Sciatic nerve (tissue), 2 donors: ENCODE data around the gene AREL1. TPM values are rescaled to one million over a fixed set of nuclear protein-coding genes. Genes with fewer than 3 reads are reported as not detected.
"Not testable (repeated sequence)": the region's sequence is repeated elsewhere in the genome, so short reads cannot be mapped to it uniquely, and the experiment has no call there.

Experiments
- ATAC-seq: fragments of 200-7000 bp; cut with Tn5 transposase; one replicate; pipeline ENCODE4 v1.9.1; 2020; ENCODE audit warnings: mild to moderate bottlenecking, moderate library complexity
- DNase-seq: peaks from one replicate; pipeline ENCODE4 v3.0.0-alpha.2; 2020; ENCODE audit warnings: low spot score
- intact Hi-C: fragments of 100-400 bp; cut with DNase I; formaldehyde crosslinking; loops from one replicate; pipeline ENCODE4 v1.14.2; 2022
- total RNA-seq: library from RNA; stranded (reverse); fragmentation: NEBNext Ultra II Directional; extraction: Animal tissue kit (Norgen Biotek cat#: 25700); gene quantifications from one replicate; pipeline ENCODE4 v1.2.1, GENCODE V29; 2021
- donor health status: DM: no; HTN: no; CAD: no.
- donor health status: DM: no; HTN: no; CAD: no.

Gene AREL1
- total RNA-seq = 26.7 TPM

GRCh38 chr14:74712499-74713394 is at the start of gene AREL1, which contains the start of gene FCF1:
AREL1 (minus strand) TSS chr14:74713080; CDS start chr14:74685615, 27,465 bp downstream.
FCF1 (plus strand) TSS chr14:74713144; CDS start chr14:74713198, 54 bp downstream.
- DNase-seq = peak; percentile 86
- peak; percentile 99 for ATAC-seq
- intact Hi-C loops = no loop called here

- DNase-seq, intact Hi-C loops, ATAC-seq: not testable (repeated sequence)
These were observed 45.6 kb upstream of the AREL1 start for GRCh38 chr14:74758505-74758904.

GRCh38 chr14:74756326-74756725 is 43.4 kb upstream of the AREL1 start:
- no peak for ATAC-seq
- intact Hi-C loops = no loop called here
- no peak for DNase-seq

- no peak for DNase-seq
- intact Hi-C loops = no loop called here
- ATAC-seq = no peak
These were observed 42.0 kb upstream of the AREL1 start for GRCh38 chr14:74754899-74755298.

GRCh38 chr14:74754157-74754556 is 41.3 kb upstream of the AREL1 start:
- DNase-seq (no peak), ATAC-seq (no peak)
- intact Hi-C loops = no loop called here

- intact Hi-C loops = no loop called here
- no peak for DNase-seq
- no peak for ATAC-seq
These were observed 34.4 kb upstream of the AREL1 start for GRCh38 chr14:74747237-74747636.

GRCh38 chr14:74739293-74740030 is 26.6 kb upstream of the AREL1 start:
- intact Hi-C loops = no loop called here
- ATAC-seq = no peak

GRCh38 chr14:74737753-74738325 is 25.0 kb upstream of the AREL1 start:
- DNase-seq (no peak), ATAC-seq (no peak)
- intact Hi-C loops = no loop called here

More at GRCh38 chr14:74739293-74740030, 26.6 kb upstream of the AREL1 start:
- DNase-seq = no peak

GRCh38 chr14:74735125-74735524 is 22.2 kb upstream of the AREL1 start:
- ATAC-seq (no peak), DNase-seq (no peak)
- intact Hi-C loops = no loop called here

- DNase-seq (no peak), ATAC-seq (no peak)
- intact Hi-C loops = no loop called here
These were observed 20.3 kb upstream of the AREL1 start for GRCh38 chr14:74733221-74733620.

GRCh38 chr14:74732387-74732786 is 19.5 kb upstream of the AREL1 start:
- intact Hi-C loops = no loop called here
- no peak for ATAC-seq
- DNase-seq = no peak

GRCh38 chr14:74723134-74723533 is 10.3 kb upstream of the AREL1 start:
- DNase-seq (no peak), ATAC-seq (no peak)
- intact Hi-C loops = no loop called here

GRCh38 chr14:74720526-74720925 is 7.6 kb upstream of the AREL1 start:
- ATAC-seq (no peak), DNase-seq (no peak)
- intact Hi-C loops = no loop called here

GRCh38 chr14:74713395-74713735 is 485 bp upstream of the AREL1 start:
- no peak for ATAC-seq
- no peak for DNase-seq
- intact Hi-C loops = no loop called here

GRCh38 chr14:74711651-74712050 is 1.2 kb downstream of the AREL1 start:
- DNase-seq (no peak), ATAC-seq (no peak)
- intact Hi-C loops = no loop called here

GRCh38 chr14:74710480-74710879 is 2.4 kb downstream of the AREL1 start:
- DNase-seq = no peak
- intact Hi-C loops = no loop called here
- ATAC-seq = no peak

- intact Hi-C loops = no loop called here
- DNase-seq (no peak), ATAC-seq (peak; percentile 71)
These were observed 7.0 kb downstream of the AREL1 start for GRCh38 chr14:74705613-74706500.

- intact Hi-C loops = no loop called here
- ATAC-seq = peak; percentile 68
- DNase-seq = no peak
These were observed 8.2 kb downstream of the AREL1 start for GRCh38 chr14:74704656-74705055.

GRCh38 chr14:74703043-74703442 is 9.8 kb downstream of the AREL1 start:
- DNase-seq = no peak
- intact Hi-C loops = no loop called here
- no peak for ATAC-seq
